Stimulated activated naive CD4-positive, alpha-beta T cell treated with Interleukin-2 at 50 U/mL for 16 hours (primary cell): ENCODE measurements around the gene CABLES1.
A peak's percentile ranks its signal among the peaks of the same experiment; 100 is the strongest.

Source experiments
- DNase-seq: peaks from one replicate; lab custom pipeline; 2025; lab: John Stamatoyannopoulos, UW

Gene CABLES1

GRCh38 chr18:23113576-23113975 lies 21.7 kb upstream of the CABLES1 start:
- no peak for DNase-seq

GRCh38 chr18:23114171-23114881 lies 21.0 kb upstream of the CABLES1 start:
- DNase-seq, result no peak

GRCh38 chr18:23114911-23115310 lies 20.4 kb upstream of the CABLES1 start:
- no peak for DNase-seq

GRCh38 chr18:23115683-23116096 lies 19.6 kb upstream of the CABLES1 start:
- DNase-seq, result no peak

- DNase-seq, result no peak
Measured at GRCh38 chr18:23121133-23121532, 14.2 kb upstream of the CABLES1 start.

GRCh38 chr18:23122334-23123229 lies 12.7 kb upstream of the CABLES1 start:
- DNase-seq, result no peak

- DNase-seq, result no peak
Measured at GRCh38 chr18:23126376-23127056, 8.8 kb upstream of the CABLES1 start.

GRCh38 chr18:23127090-23127489 lies 8.2 kb upstream of the CABLES1 start:
- DNase-seq, result no peak

GRCh38 chr18:23129355-23130002 lies 5.8 kb upstream of the CABLES1 start:
- DNase-seq, result no peak

- peak; percentile 47 for DNase-seq
Measured at GRCh38 chr18:23131693-23132319, 3.5 kb upstream of the CABLES1 start.

GRCh38 chr18:23133860-23134779 lies 1.2 kb upstream of the CABLES1 start:
- DNase-seq, result peak; percentile 15

- DNase-seq, result no peak
Measured at GRCh38 chr18:23135550-23136325, 453 bp downstream of the CABLES1 start.

- DNase-seq, result no peak
Measured at GRCh38 chr18:23136326-23137096, 1.2 kb downstream of the CABLES1 start.

- no peak for DNase-seq
Measured at GRCh38 chr18:23137097-23137635, 1.9 kb downstream of the CABLES1 start.

- no peak for DNase-seq
Measured at GRCh38 chr18:23137788-23138216, 2.5 kb downstream of the CABLES1 start.

- DNase-seq, result no peak
Measured at GRCh38 chr18:23138471-23138870, 3.2 kb downstream of the CABLES1 start.

GRCh38 chr18:23141104-23141999 lies 6.1 kb downstream of the CABLES1 start:
- DNase-seq, result no peak
